ENCODE data around the gene FSTL4. TPM values are rescaled to one million over a fixed set of nuclear protein-coding genes. Genes with fewer than 3 reads are reported as not detected.

Gene FSTL4
- total and polyA plus RNA-seq, 2 experiments from 2014 or later: 0.47 to 0.74 TPM

GRCh38 chr5:133390416-133391353, 221.7 kb downstream of the FSTL4 start:
- no peaks in the 10 kb centered on the region for H3K4me1 ChIP-seq (ENCODE audit: insufficient read depth)
- no peak for DNase-seq (ENCODE audit: low spot score)
- no peak overlapping the region for H3K4me2 ChIP-seq
- H3K9me3 ChIP-seq (ENCODE audit: low read depth): no peaks in the 10 kb centered on the region
- H3K4me3 ChIP-seq: no peak overlapping the region
- no peaks in the 10 kb centered on the region for H3K9me2 ChIP-seq (replicated peaks; ENCODE audit: insufficient read depth)
- H3K27me3 ChIP-seq: no peaks in the 10 kb centered on the region
- TF ChIP-seq CTCF (IDR thresholded peaks at IDR 0.05; ENCODE audit: poor library complexity): no peak
- no peak for TF ChIP-seq EZH2phosphoT487 (IDR thresholded peaks at IDR 0.05; ENCODE audit: low read depth, severe bottlenecking, unreplicated experiment)
- no peak for TF ChIP-seq EZH2 (IDR thresholded peaks at IDR 0.05; ENCODE audit: borderline replicate concordance)
- 94% methylated on average over 10 of the region's 10 CpGs for WGBS (ENCODE audit: low lambda C conversion rate, missing lambda C conversion rate)
- no peak overlapping the region for H3K27ac ChIP-seq
- no peaks in the 10 kb centered on the region for H3K36me3 ChIP-seq (replicated peaks; ENCODE audit: insufficient read depth, low read depth)
- no peak overlapping the region for H2AFZ ChIP-seq
- no peaks in the 10 kb centered on the region for H3K79me2 ChIP-seq
- H4K20me1 ChIP-seq (ENCODE audit: insufficient read depth, poor library complexity, severe bottlenecking): no peaks in the 10 kb centered on the region

- H3K36me3 ChIP-seq (replicated peaks; ENCODE audit: insufficient read depth, low read depth): no peaks in the 10 kb centered on the region
- TF ChIP-seq EZH2phosphoT487 (IDR thresholded peaks at IDR 0.05; ENCODE audit: low read depth, severe bottlenecking, unreplicated experiment): no peak
- TF ChIP-seq CTCF (IDR thresholded peaks at IDR 0.05; ENCODE audit: poor library complexity): no peak
- TF ChIP-seq EZH2 (IDR thresholded peaks at IDR 0.05; ENCODE audit: borderline replicate concordance): no peak
- DNase-seq (ENCODE audit: low spot score): no peak
- no peaks in the 10 kb centered on the region for H3K9me2 ChIP-seq (replicated peaks; ENCODE audit: insufficient read depth)
- no peak overlapping the region for H2AFZ ChIP-seq
- H4K20me1 ChIP-seq (ENCODE audit: insufficient read depth, poor library complexity, severe bottlenecking): no peaks in the 10 kb centered on the region
- H3K4me1 ChIP-seq (ENCODE audit: insufficient read depth): no peaks in the 10 kb centered on the region
- H3K4me2 ChIP-seq: no peak overlapping the region
- no peak overlapping the region for H3K27ac ChIP-seq
- 60% methylated on average over 4 of the region's 4 CpGs for whole genome bisulfite sequencing (ENCODE audit: low lambda C conversion rate, missing lambda C conversion rate)
- no peaks in the 10 kb centered on the region for H3K79me2 ChIP-seq
- no peak overlapping the region for H3K4me3 ChIP-seq
- no peaks in the 10 kb centered on the region for H3K9me3 ChIP-seq (ENCODE audit: low read depth)
- no peaks in the 10 kb centered on the region for H3K27me3 ChIP-seq
Observed at GRCh38 chr5:133389066-133389590, 223.2 kb downstream of the FSTL4 start.

- no peak overlapping the region for H3K4me3 ChIP-seq
- no peaks in the 10 kb centered on the region for H3K36me3 ChIP-seq (replicated peaks; ENCODE audit: insufficient read depth, low read depth)
- H3K79me2 ChIP-seq: no peaks in the 10 kb centered on the region
- no peaks in the 10 kb centered on the region for H3K27me3 ChIP-seq
- no peaks in the 10 kb centered on the region for H3K4me1 ChIP-seq (ENCODE audit: insufficient read depth)
- no peaks in the 10 kb centered on the region for H3K9me3 ChIP-seq (ENCODE audit: low read depth)
- no peak overlapping the region for H3K4me2 ChIP-seq
- no peaks in the 10 kb centered on the region for H3K9me2 ChIP-seq (replicated peaks; ENCODE audit: insufficient read depth)
- no peak overlapping the region for H2AFZ ChIP-seq
- no peak overlapping the region for H3K27ac ChIP-seq
- DNase-seq (ENCODE audit: low spot score): no peak
- WGBS (ENCODE audit: low lambda C conversion rate, missing lambda C conversion rate): 94% methylated on average over 9 of the region's 9 CpGs
- no peaks in the 10 kb centered on the region for H4K20me1 ChIP-seq (ENCODE audit: insufficient read depth, poor library complexity, severe bottlenecking)
- TF ChIP-seq EZH2phosphoT487 (IDR thresholded peaks at IDR 0.05; ENCODE audit: low read depth, severe bottlenecking, unreplicated experiment) (no peak), EZH2 (IDR thresholded peaks at IDR 0.05; ENCODE audit: borderline replicate concordance) (no peak), CTCF (IDR thresholded peaks at IDR 0.05; ENCODE audit: poor library complexity) (no peak)
Observed at GRCh38 chr5:133387621-133388020, 224.7 kb downstream of the FSTL4 start.
